H1 (cell line): ENCODE results near the gene ZNF512. TPM values are rescaled to one million over a fixed set of nuclear protein-coding genes. Genes with fewer than 3 reads are reported as not detected.

Experiments
- CTCF ChIA-PET: fragments of 300-600 bp; sonication (Branson Sonifier 250); formaldehyde crosslinking; loops from one replicate; lab custom pipeline; 2021; ENCODE audit not compliant: partially characterized antibody; lab: Charles Lee
- POLR2A ChIA-PET: fragments of 300-600 bp; sonication (Branson Sonifier 250); formaldehyde crosslinking; loops from one replicate; lab custom pipeline; 2021; ENCODE audit warnings: inconsistent platforms; ENCODE audit not compliant: partially characterized antibody; lab: Charles Lee
- DNase-seq, 2 experiments: peaks; one replicate each; pipeline versions ENCODE4 v3.0.0 to v3.0.0-alpha.2; 2010 to 2022; ENCODE audit warnings: low spot score in 2 of 2, low read depth in 1 of 2, mixed read lengths in 1 of 2
- FAIRE-seq: peaks from 2 replicates; lab custom pipeline; 2011; peaks lifted over from hg19 to GRCh38; lab: Jason Lieb, UNC
- H2AFZ ChIP-seq: 2 replicates; pipeline ENCODE4 v1.8.1; 2012; ENCODE audit warnings: low read length, inconsistent platforms
- H2AK5ac ChIP-seq: 2 replicates; pipeline ENCODE4 v1.6.1; 2013; ENCODE audit warnings: low read depth, low read length
- H2BK120ac ChIP-seq: replicated peaks from 2 replicates; pipeline ENCODE3; 2013; ENCODE audit warnings: low read depth, low read length, inconsistent platforms
- H2BK12ac ChIP-seq: 2 replicates; pipeline ENCODE4 v1.6.1; 2013; ENCODE audit warnings: low read depth, low read length
- H2BK15ac ChIP-seq: 2 replicates; pipeline ENCODE4 v1.6.1; 2013; ENCODE audit warnings: low read length
- H2BK20ac ChIP-seq: 2 replicates; pipeline ENCODE4 v1.6.1; 2013; ENCODE audit warnings: low read length
- H2BK5ac ChIP-seq: 2 replicates; pipeline ENCODE4 v1.6.1; 2013; ENCODE audit warnings: low read depth, low read length
- H3K14ac ChIP-seq: 2 replicates; pipeline ENCODE4 v1.6.1; 2013; ENCODE audit warnings: inconsistent platforms; ENCODE audit not compliant: insufficient read length
- H3K18ac ChIP-seq: 2 replicates; pipeline ENCODE4 v1.6.1; 2013; ENCODE audit warnings: low read length; ENCODE audit errors: extremely low read depth
- H3K23ac ChIP-seq: 2 replicates; pipeline ENCODE4 v1.6.1; 2013; ENCODE audit warnings: inconsistent platforms; ENCODE audit not compliant: insufficient read length
- H3K23me2 ChIP-seq: 2 replicates; pipeline ENCODE4 v1.6.1; 2013; ENCODE audit warnings: low read depth, low read length
- H3K27ac ChIP-seq: 2 replicates; pipeline ENCODE4 v1.6.1; 2011; ENCODE audit warnings: low read depth, low read length, inconsistent platforms
- H3K27me3 ChIP-seq, 4 experiments: replicated peaks in 1 of 4; 1 replicate in 1 of 4; 2 replicates in 3 of 4; pipeline versions ENCODE4 v1.6.1 to v1.8.1; 2011 to 2013; ENCODE audit warnings: low read length in 3 of 4, mild to moderate bottlenecking in 3 of 4, inconsistent platforms in 2 of 4, mixed read lengths in 2 of 4, moderate library complexity in 1 of 4; ENCODE audit not compliant: control insufficient read depth in 3 of 4, insufficient read depth in 3 of 4; ENCODE audit errors: extremely low read depth in 1 of 4
- H3K36me3 ChIP-seq, 4 experiments: 2 replicates each; pipeline versions ENCODE4 v1.6.1 to v1.8.1; 2011 to 2013; ENCODE audit warnings: mild to moderate bottlenecking in 4 of 4, low read length in 3 of 4, moderate library complexity in 2 of 4, control low read depth in 1 of 4, inconsistent platforms in 1 of 4; ENCODE audit not compliant: insufficient read depth in 4 of 4, control insufficient read depth in 2 of 4
- H3K4ac ChIP-seq: replicated peaks from 2 replicates; pipeline ENCODE3; 2013; ENCODE audit warnings: low read length, low read depth, mixed read lengths, inconsistent platforms; ENCODE audit not compliant: insufficient read length
- H3K4me1 ChIP-seq, 4 experiments: replicated peaks in 1 of 4; 1 replicate in 1 of 4; 2 replicates in 3 of 4; pipeline versions ENCODE4 v1.6.1 to v1.8.1; 2011 to 2013; ENCODE audit warnings: low read length in 3 of 4, inconsistent platforms in 2 of 4, mixed read lengths in 1 of 4; ENCODE audit not compliant: insufficient read depth in 4 of 4, control insufficient read depth in 3 of 4
- H3K4me2 ChIP-seq, 2 experiments: 2 replicates each; pipeline versions ENCODE4 v1.6.1 to v1.8.1; 2011 to 2013; ENCODE audit warnings: low read depth in 2 of 2, low read length in 2 of 2, control low read depth in 1 of 2, inconsistent platforms in 1 of 2, mild to moderate bottlenecking in 1 of 2; ENCODE audit not compliant: insufficient read depth in 1 of 2
- H3K4me3 ChIP-seq, 4 experiments: fragments of 200-600, 300-600 bp in 1 of 4; sonication (generic), shearing (Covaris generic), sonication (Bioruptor Twin) in 1 of 4; 2 replicates each; pipeline versions ENCODE4 v1.5.1 to v1.8.1; 2011 to 2016; ENCODE audit warnings: low read length in 4 of 4, low read depth in 3 of 4, control low read depth in 2 of 4, inconsistent platforms in 2 of 4, mild to moderate bottlenecking in 2 of 4, mixed read lengths in 1 of 4, moderate library complexity in 1 of 4; ENCODE audit not compliant: insufficient read depth in 2 of 4; ENCODE audit errors: extremely low read depth in 1 of 4
- H3K56ac ChIP-seq: replicated peaks from 2 replicates; pipeline ENCODE3; 2013; ENCODE audit warnings: low read depth, mild to moderate bottlenecking, mixed read lengths, low read length, inconsistent platforms; ENCODE audit not compliant: insufficient read length
- H3K79me1 ChIP-seq: 2 replicates; pipeline ENCODE4 v1.6.1; 2013; ENCODE audit warnings: low read depth, low read length, control low read depth
- H3K79me2 ChIP-seq, 2 experiments: 2 replicates each; pipeline versions ENCODE4 v1.6.1 to v1.8.1; 2012 to 2013; ENCODE audit warnings: low read length in 2 of 2, mild to moderate bottlenecking in 2 of 2, inconsistent platforms in 1 of 2; ENCODE audit not compliant: insufficient read depth in 2 of 2, control insufficient read depth in 1 of 2
- H3K9ac ChIP-seq, 4 experiments: replicated peaks in 1 of 4; 1 replicate in 1 of 4; 2 replicates in 3 of 4; pipeline versions ENCODE4 v1.6.1 to v1.8.1; 2011 to 2013; ENCODE audit warnings: low read depth in 3 of 4, low read length in 3 of 4, control low read depth in 2 of 4, mild to moderate bottlenecking in 2 of 4, moderate library complexity in 2 of 4, inconsistent platforms in 1 of 4; ENCODE audit errors: extremely low read depth in 1 of 4
- H3K9me3 ChIP-seq, 2 experiments: 2 replicates each; pipeline versions ENCODE4 v1.6.1 to v1.8.1; 2012 to 2013; ENCODE audit warnings: mild to moderate bottlenecking in 2 of 2, moderate library complexity in 2 of 2, control low read depth in 1 of 2, inconsistent platforms in 1 of 2, low read depth in 1 of 2, low read length in 1 of 2, mixed read lengths in 1 of 2; ENCODE audit not compliant: insufficient read depth in 2 of 2
- H4K20me1 ChIP-seq, 2 experiments: replicated peaks in 1 of 2; 2 replicates each; pipeline versions ENCODE3 to v1.8.1; 2011 to 2013; ENCODE audit warnings: inconsistent platforms in 2 of 2, low read length in 2 of 2, mild to moderate bottlenecking in 1 of 2; ENCODE audit not compliant: insufficient read depth in 2 of 2, control insufficient read depth in 1 of 2
- H4K5ac ChIP-seq: 2 replicates; pipeline ENCODE4 v1.6.1; 2013; ENCODE audit warnings: low read length, low read depth, mixed read lengths, inconsistent platforms; ENCODE audit not compliant: insufficient read length
- H4K8ac ChIP-seq: 2 replicates; pipeline ENCODE4 v1.8.0; 2013; ENCODE audit warnings: mild to moderate bottlenecking, moderate library complexity, low read length, inconsistent platforms; ENCODE audit not compliant: insufficient read depth; ENCODE audit errors: extremely low read depth
- H4K91ac ChIP-seq: replicated peaks from 2 replicates; pipeline ENCODE3; 2013; ENCODE audit warnings: low read length, mixed read lengths, inconsistent platforms; ENCODE audit not compliant: insufficient read length
- ASH2L ChIP-seq: fragments of 200-600, 300-600 bp; sonication (generic); IDR thresholded peaks from one replicate; pipeline ENCODE4 v1.7.1; 2017; ENCODE audit warnings: low read length
- BCL11A ChIP-seq, 2 experiments: IDR thresholded peaks; one replicate each; pipeline ENCODE4 v1.6.1; 2011; ENCODE audit warnings: low read depth in 2 of 2, low read length in 2 of 2, mild to moderate bottlenecking in 2 of 2
- BRCA1 ChIP-seq: IDR thresholded peaks from 2 replicates; pipeline ENCODE4 v1.6.1; 2012; ENCODE audit warnings: low read depth, low read length, improper control_type of control experiment
- HDAC6 ChIP-seq: IDR thresholded peaks from one replicate; pipeline ENCODE4 v1.7.1; 2012; ENCODE audit warnings: low read depth, mild to moderate bottlenecking, inconsistent platforms, low read length, moderate library complexity
- JUND ChIP-seq: IDR thresholded peaks from 2 replicates; pipeline ENCODE4 v1.6.1; 2011; ENCODE audit warnings: mild to moderate bottlenecking, improper control_type of control experiment, low read length
- MAFK ChIP-seq: IDR thresholded peaks from 2 replicates; pipeline ENCODE4 v1.6.1; 2012; ENCODE audit warnings: low read depth, mild to moderate bottlenecking, improper control_type of control experiment, low read length
- NRF1 ChIP-seq: IDR thresholded peaks from 2 replicates; pipeline ENCODE4 v1.6.1; 2011; ENCODE audit warnings: mild to moderate bottlenecking, low read depth, low read length, improper control_type of control experiment
- RAD21 ChIP-seq, 2 experiments: IDR thresholded peaks in 1 of 2; conservative IDR thresholded peaks in 1 of 2; 2 replicates each; pipeline ENCODE4 v1.6.1; 2011; ENCODE audit warnings: low read depth in 2 of 2, low read length in 2 of 2, improper control_type of control experiment in 1 of 2, inconsistent platforms in 1 of 2, mild to moderate bottlenecking in 1 of 2, moderate library complexity in 1 of 2
- TEAD4 ChIP-seq: IDR thresholded peaks from 2 replicates; pipeline ENCODE4 v1.6.1; 2012; ENCODE audit warnings: low read depth, low read length, inconsistent platforms, mixed read lengths
- WGBS, 2 experiments: shearing (Covaris generic) in 1 of 2; methylation state at CpG; one replicate each; pipeline versions ENCODE4 v1.1.6 to v1.1.7; 2013 to 2015; ENCODE audit warnings: low lambda C conversion rate in 2 of 2, mixed read lengths in 2 of 2, inconsistent platforms in 1 of 2, low coverage in 1 of 2, missing lambda C conversion rate in 1 of 2; ENCODE audit not compliant: insufficient replicate concordance in 2 of 2, insufficient coverage in 1 of 2, insufficient read length in 1 of 2; ENCODE audit errors: extremely low coverage in 1 of 2, missing lambda C conversion rate in 1 of 2; 5-methylcytosine and 5-hydroxymethylcytosine counted together
- polyA plus RNA-seq, 7 experiments: library from polyadenylated mRNA; depleted of rRNA in 3 of 7; stranded (reverse) in 5 of 7; unstranded in 2 of 7; fragments of >200 nt in 5 of 7; fragments of 200-250 nt in 2 of 7; gene quantifications; 1 replicate in 5 of 7; 2 replicates in 1 of 7; 4 replicates in 1 of 7; pipeline versions ENCODE4 v1.2.1 to v1.2.3, GENCODE V29; 2011 to 2013; ENCODE audit warnings: missing spikeins in 2 of 7, mixed read lengths in 2 of 7
- total RNA-seq: library from RNA; stranded (reverse); fragmentation: NEBNext Ultra II Directional; extraction: Animal tissue kit (Norgen Biotek cat#: 25700); gene quantifications from 2 replicates; pipeline ENCODE4 v1.2.1, GENCODE V29; 2021
- TF ChIP-seq, protein P1 (sequence below): IDR thresholded peaks from 2 replicates; pipeline ENCODE4 v1.6.1; 2011; ENCODE audit warnings: low read length, improper control_type of control experiment
- TF ChIP-seq, protein P2 (sequence below): IDR thresholded peaks from 2 replicates; pipeline ENCODE4 v1.6.1; 2011; ENCODE audit warnings: low read depth, mild to moderate bottlenecking, low read length; ENCODE audit not compliant: insufficient read depth

ZNF512 gene
- total and polyA plus RNA-seq, 2 of the 8 experiments (the other 6 are each of a cell fraction or from before 2014, with no cell fraction given), result 17.6 to 37.9 TPM

DNA sequence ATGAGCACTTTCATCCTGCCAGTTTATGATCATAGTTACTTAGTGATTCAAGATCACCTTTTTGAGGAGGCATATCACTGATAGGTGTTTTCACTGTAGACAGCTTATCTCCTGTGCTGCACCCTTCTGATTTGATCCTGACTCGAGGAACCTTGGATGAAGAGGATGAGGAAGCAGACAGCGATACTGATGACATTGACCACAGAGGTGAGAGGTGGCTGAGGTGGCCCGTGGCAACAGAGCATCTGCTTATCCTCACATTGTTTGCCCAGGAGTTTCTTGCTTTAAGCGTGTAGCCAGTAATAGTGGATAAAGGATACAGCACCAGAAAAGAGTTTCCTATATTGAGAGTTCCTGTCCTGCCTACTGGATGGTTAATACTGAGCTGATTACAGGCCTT lies 64.9 kb downstream of the ZNF512 start:
- no peak overlapping the region for H2BK120ac ChIP-seq
- WGBS, 2 experiments, result 95% methylated on average over 4 of the region's 4 CpGs; no CpG with 5 or more reads in 1 of the 2 experiments
- H4K8ac ChIP-seq, result no peak overlapping the region
- H3K4me1 ChIP-seq, result no peaks in the 10 kb centered on the region
- H2BK5ac ChIP-seq, result no peak overlapping the region
- H2BK20ac ChIP-seq, result no peak overlapping the region
- ChIA-PET POLR2A (interaction anchor here (0.7 to 2.1 kb wide), 10 partner anchors 8 to 123 kb away, joined by 3 to 7 read pairs (median 4); partner anchors contain the start of genes CCDC121 and GPN1), CTCF (interaction anchor here (0.7 to 5.2 kb wide), 3 partner anchors 35 to 345 kb away, joined by 3 to 22 read pairs (median 3); partner anchors contain the start of gene PPM1G)
- H3K36me3 ChIP-seq, result peaks cover 19 to 52% (median 42%) of the 10 kb centered on the region in 4 experiments
- H2BK12ac ChIP-seq, result no peak overlapping the region
- no peak overlapping the region for H3K27ac ChIP-seq
- no peak overlapping the region for H3K23ac ChIP-seq
- H3K18ac ChIP-seq, result no peak overlapping the region
- H4K20me1 ChIP-seq, result no peaks in the 10 kb centered on the region
- H3K14ac ChIP-seq, result no peak overlapping the region
- no peaks in the 10 kb centered on the region for H3K9me3 ChIP-seq
- no peak overlapping the region for H3K4me2 ChIP-seq
- no peak overlapping the region for H2AK5ac ChIP-seq
- H3K9ac ChIP-seq, result no peak overlapping the region
- no peaks in the 10 kb centered on the region for H3K23me2 ChIP-seq
- TF ChIP-seq JUND (no peak), TEAD4 (no peak), NRF1 (no peak), ASH2L (no peak), HDAC6 (no peak), BCL11A (IDR thresholded peaks at IDR 0.05; ENCODE audit: low read depth in 2 of 2, low read length in 2 of 2) (no peak), MAFK (no peak), BRCA1 (no peak), RAD21 (IDR thresholded peaks at IDR 0.05 in 1 of 2, conservative IDR thresholded peaks at IDR 0.05 in 1 of 2; ENCODE audit: low read depth in 2 of 2, low read length in 2 of 2) (no peak)
- TF ChIP-seq, protein P1, sequence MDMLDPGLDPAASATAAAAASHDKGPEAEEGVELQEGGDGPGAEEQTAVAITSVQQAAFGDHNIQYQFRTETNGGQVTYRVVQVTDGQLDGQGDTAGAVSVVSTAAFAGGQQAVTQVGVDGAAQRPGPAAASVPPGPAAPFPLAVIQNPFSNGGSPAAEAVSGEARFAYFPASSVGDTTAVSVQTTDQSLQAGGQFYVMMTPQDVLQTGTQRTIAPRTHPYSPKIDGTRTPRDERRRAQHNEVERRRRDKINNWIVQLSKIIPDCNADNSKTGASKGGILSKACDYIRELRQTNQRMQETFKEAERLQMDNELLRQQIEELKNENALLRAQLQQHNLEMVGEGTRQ, result no peak
- TF ChIP-seq, protein P2, sequence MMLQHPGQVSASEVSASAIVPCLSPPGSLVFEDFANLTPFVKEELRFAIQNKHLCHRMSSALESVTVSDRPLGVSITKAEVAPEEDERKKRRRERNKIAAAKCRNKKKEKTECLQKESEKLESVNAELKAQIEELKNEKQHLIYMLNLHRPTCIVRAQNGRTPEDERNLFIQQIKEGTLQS, result no peak
- FAIRE-seq, result no peak
- no peak for DNase-seq
- no peaks in the 10 kb centered on the region for H3K27me3 ChIP-seq
- no peak overlapping the region for H4K91ac ChIP-seq
- H3K4me3 ChIP-seq, result no peak overlapping the region
- H3K4ac ChIP-seq, result no peak overlapping the region
- H3K79me2 ChIP-seq, result no peaks in the 10 kb centered on the region
- H3K79me1 ChIP-seq, result no peaks in the 10 kb centered on the region
- H3K56ac ChIP-seq, result no peak overlapping the region
- no peak overlapping the region for H4K5ac ChIP-seq
- no peak overlapping the region for H2BK15ac ChIP-seq
- H2AFZ ChIP-seq, result no peak overlapping the region
